SK-N-MC (cell line): ENCODE results near the gene C1QTNF8.
"Not testable (repeated sequence)": the region's sequence is repeated elsewhere in the genome, so short reads cannot be mapped to it uniquely, and the experiment has no call there.

Source experiments
- DNase-seq: peaks from one replicate; pipeline ENCODE4 v3.0.0-alpha.2; 2011; ENCODE audit warnings: low read depth, low spot score
- H3K27ac ChIP-seq: fragments of 200-600 bp; sonication (generic); 2 replicates; pipeline ENCODE4 v1.5.1; 2016; ENCODE audit warnings: mixed run types
- H3K36me3 ChIP-seq: fragments of 200-600 bp; sonication (generic); 2 replicates; pipeline ENCODE4 v1.6.1; 2017; ENCODE audit warnings: antibody characterized with exemption, low read length, mixed read lengths; ENCODE audit not compliant: insufficient read depth
- H3K4me3 ChIP-seq: fragments of 200-600 bp; sonication (generic); 2 replicates; pipeline ENCODE4 v1.5.1; 2016
- H3K9ac ChIP-seq: fragments of 200-600 bp; sonication (generic); 2 replicates; pipeline ENCODE4 v1.8.0; 2017; ENCODE audit warnings: mixed run types, mixed read lengths; ENCODE audit not compliant: insufficient read length
- H3K9me3 ChIP-seq: fragments of 200-600 bp; sonication (generic); 2 replicates; pipeline ENCODE4 v1.6.1; 2017; ENCODE audit warnings: low read depth, mild to moderate bottlenecking, antibody characterized with exemption, low read length, moderate library complexity, mixed read lengths
- EZH2 ChIP-seq: fragments of 200-600 bp; sonication (generic); IDR thresholded peaks from one replicate; pipeline ENCODE4 v1.6.1; 2017; ENCODE audit warnings: antibody characterized with exemption
- FOXP2 ChIP-seq: optimal IDR thresholded peaks from 2 replicates; pipeline ENCODE3; 2011; ENCODE audit warnings: mild to moderate bottlenecking, moderate library complexity; ENCODE audit not compliant: insufficient read depth; ENCODE audit errors: extremely low read length, control extremely low read depth
- POLR2AphosphoS5 ChIP-seq: IDR thresholded peaks from 2 replicates; pipeline ENCODE4 v1.6.1; 2012; ENCODE audit warnings: mild to moderate bottlenecking, low read depth, low read length, borderline replicate concordance

C1QTNF8 gene

GRCh38 chr16:1088295-1089170, 7.5 kb downstream of the C1QTNF8 start:
- H3K9ac ChIP-seq, result no peak overlapping the region
- DNase-seq, result no peak

GRCh38 chr16:1086443-1086842, 9.6 kb downstream of the C1QTNF8 start:
- not testable (repeated sequence) for H3K9ac ChIP-seq, H3K4me3 ChIP-seq, H3K36me3 ChIP-seq, H3K27ac ChIP-seq, H3K9me3 ChIP-seq, DNase-seq

More at GRCh38 chr16:1088295-1089170, 7.5 kb downstream of the C1QTNF8 start:
- TF ChIP-seq FOXP2 (no peak), EZH2 (no peak), POLR2AphosphoS5 (no peak)
- Histone ChIP-seq H3K36me3 (no peaks in the 10 kb centered on the region), H3K4me3 (no peak overlapping the region), H3K9me3 (no peaks in the 10 kb centered on the region), H3K27ac (no peak overlapping the region)

GRCh38 chr16:1084971-1085370, 11.1 kb downstream of the C1QTNF8 start:
- Histone ChIP-seq H3K4me3 (no peak overlapping the region), H3K36me3 (no peaks in the 10 kb centered on the region), H3K9ac (no peak overlapping the region), H3K27ac (no peak overlapping the region), H3K9me3 (no peaks in the 10 kb centered on the region)
- no peak for DNase-seq
- TF ChIP-seq EZH2 (no peak), FOXP2 (no peak), POLR2AphosphoS5 (no peak)

GRCh38 chr16:1082952-1083675, 12.9 kb downstream of the C1QTNF8 start:
- DNase-seq, result no peak
- no peak overlapping the region for H3K9ac ChIP-seq
- no peak overlapping the region for H3K27ac ChIP-seq

GRCh38 chr16:1082266-1082951, 13.6 kb downstream of the C1QTNF8 start:
- H3K36me3 ChIP-seq, result no peaks in the 10 kb centered on the region
- no peak overlapping the region for H3K4me3 ChIP-seq
- no peak overlapping the region for H3K9ac ChIP-seq
- no peak for DNase-seq
- no peaks in the 10 kb centered on the region for H3K9me3 ChIP-seq
- H3K27ac ChIP-seq, result no peak overlapping the region
- TF ChIP-seq EZH2 (no peak), FOXP2 (no peak), POLR2AphosphoS5 (no peak)

More at GRCh38 chr16:1082952-1083675, 12.9 kb downstream of the C1QTNF8 start:
- H3K4me3 ChIP-seq, result no peak overlapping the region
- TF ChIP-seq EZH2, result no peak
- TF ChIP-seq POLR2AphosphoS5, result no peak
- no peak for TF ChIP-seq FOXP2
- no peaks in the 10 kb centered on the region for H3K36me3 ChIP-seq
- no peaks in the 10 kb centered on the region for H3K9me3 ChIP-seq

GRCh38 chr16:1081734-1082265, 14.2 kb downstream of the C1QTNF8 start:
- Histone ChIP-seq H3K9ac (no peak overlapping the region), H3K9me3 (no peaks in the 10 kb centered on the region), H3K4me3 (no peak overlapping the region), H3K27ac (no peak overlapping the region), H3K36me3 (no peaks in the 10 kb centered on the region)
- TF ChIP-seq FOXP2 (no peak), EZH2 (no peak), POLR2AphosphoS5 (no peak)
- no peak for DNase-seq

GRCh38 chr16:1080801-1081733, 15.0 kb downstream of the C1QTNF8 start:
- H3K4me3 ChIP-seq, result no peak overlapping the region
- no peaks in the 10 kb centered on the region for H3K36me3 ChIP-seq
- TF ChIP-seq POLR2AphosphoS5 (no peak), FOXP2 (no peak), EZH2 (no peak)
- H3K27ac ChIP-seq, result no peak overlapping the region
- DNase-seq, result no peak
- H3K9ac ChIP-seq, result no peak overlapping the region
- H3K9me3 ChIP-seq, result no peaks in the 10 kb centered on the region
